Sciatic nerve (tissue), 2 donors: ENCODE measurements around the gene ROBO3. TPM values are rescaled to one million over a fixed set of nuclear protein-coding genes. Genes with fewer than 3 reads are reported as not detected.

Experiments
- ATAC-seq: fragments of 200-7000 bp; cut with Tn5 transposase; one replicate; pipeline ENCODE4 v1.9.1; 2020; ENCODE audit warnings: mild to moderate bottlenecking, moderate library complexity
- DNase-seq: peaks from one replicate; pipeline ENCODE4 v3.0.0-alpha.2; 2020; ENCODE audit warnings: low spot score
- intact Hi-C: fragments of 100-400 bp; cut with DNase I; formaldehyde crosslinking; loops from one replicate; pipeline ENCODE4 v1.14.2; 2022
- total RNA-seq: library from RNA; stranded (reverse); fragmentation: NEBNext Ultra II Directional; extraction: Animal tissue kit (Norgen Biotek cat#: 25700); gene quantifications from one replicate; pipeline ENCODE4 v1.2.1, GENCODE V29; 2021
- donor health status: DM: no; HTN: no; CAD: no.
- donor health status: DM: no; HTN: no; CAD: no.

The ROBO3 gene
- total RNA-seq, 1 donor from 2014 or later: 36.6 TPM

GRCh38 chr11:124898711-124899110 is 33.5 kb downstream of the ROBO3 start:
- peak; percentile 19 for ATAC-seq
- no peak for DNase-seq
- intact Hi-C loops: no loop called here

GRCh38 chr11:124899383-124900145 is 34.3 kb downstream of the ROBO3 start:
- DNase-seq (no peak), ATAC-seq (no peak)
- intact Hi-C loops: no loop called here

- no peak for DNase-seq
- ATAC-seq: peak; percentile 25
- intact Hi-C loops: no loop called here
Observed at GRCh38 chr11:124900464-124900863, 35.2 kb downstream of the ROBO3 start.

- intact Hi-C loops: no loop called here
- DNase-seq: no peak
- no peak for ATAC-seq
Observed at GRCh38 chr11:124902616-124903015, 37.4 kb downstream of the ROBO3 start.

GRCh38 chr11:124915541-124916369 is 50.5 kb downstream of the ROBO3 start:
- intact Hi-C loops: no loop called here
- ATAC-seq (no peak), DNase-seq (no peak)

- ATAC-seq (no peak), DNase-seq (no peak)
- intact Hi-C loops: no loop called here
Observed at GRCh38 chr11:124916370-124916710, 51.1 kb downstream of the ROBO3 start.

GRCh38 chr11:124917115-124917637 is 51.9 kb downstream of the ROBO3 start:
- ATAC-seq (no peak), DNase-seq (no peak)
- intact Hi-C loops: no loop called here

- no peak for ATAC-seq
- DNase-seq: no peak
- intact Hi-C loops: no loop called here
Observed at GRCh38 chr11:124918950-124919349, 53.7 kb downstream of the ROBO3 start, which contains the start of gene HEPN1. TSS of gene HEPN1 (plus strand) at chr11:124919250.

GRCh38 chr11:124919898-124920297 is 54.7 kb downstream of the ROBO3 start:
- intact Hi-C loops: no loop called here
- DNase-seq: no peak
- ATAC-seq: no peak

GRCh38 chr11:124920356-124920755 is 55.1 kb downstream of the ROBO3 start:
- DNase-seq: no peak
- peak; percentile 31 for ATAC-seq
- intact Hi-C loops: no loop called here

GRCh38 chr11:124920870-124921609 is 55.8 kb downstream of the ROBO3 start:
- ATAC-seq (peak; percentile 73), DNase-seq (peak; percentile 79)
- intact Hi-C loops: no loop called here

GRCh38 chr11:124922831-124923230 is 57.6 kb downstream of the ROBO3 start:
- intact Hi-C loops: no loop called here
- no peak for ATAC-seq

GRCh38 chr11:124923296-124923695 is 58.1 kb downstream of the ROBO3 start:
- intact Hi-C loops: no loop called here
- ATAC-seq: no peak
- no peak for DNase-seq

More at GRCh38 chr11:124922831-124923230, 57.6 kb downstream of the ROBO3 start:
- DNase-seq: no peak

- DNase-seq (no peak), ATAC-seq (peak; percentile 46)
- intact Hi-C loops: no loop called here
Observed at GRCh38 chr11:124928942-124929665, 63.9 kb downstream of the ROBO3 start.

GRCh38 chr11:124930799-124931198 is 65.6 kb downstream of the ROBO3 start:
- intact Hi-C loops: no loop called here
- ATAC-seq (no peak), DNase-seq (no peak)
